Stimulated activated naive CD8-positive, alpha-beta T cell treated with anti-CD3 and anti-CD28 coated beads, Interleukin-15, amount 100 ng/mL, for 72 hours (primary cell): ENCODE results near the gene MAMDC4.
A peak's percentile ranks its signal among the peaks of the same experiment; 100 is the strongest.

Source experiments
- ATAC-seq: fragments of 150-1000 bp; cut with Tn5 transposase; 2 replicates; pipeline ENCODE4 v1.10.0; 2021; ENCODE audit warnings: mild to moderate bottlenecking, moderate library complexity
- DNase-seq, 2 donors: peaks; one replicate each; pipeline ENCODE4 v3.0.0; 2021 to 2022
- H3K27ac Mint-ChIP-seq, 2 donors: one replicate each; pipeline ENCODE4 v1.8.0; 2022; ENCODE audit warnings: mild to moderate bottlenecking in 2 of 2, mixed read lengths in 2 of 2, moderate library complexity in 2 of 2
- H3K27me3 Mint-ChIP-seq: one replicate; pipeline ENCODE4 v1.8.0; 2022; ENCODE audit warnings: mixed read lengths
- H3K4me1 Mint-ChIP-seq: one replicate; pipeline ENCODE4 v1.8.0; 2022; ENCODE audit warnings: mild to moderate bottlenecking, mixed read lengths
- H3K4me3 Mint-ChIP-seq, 2 donors: one replicate each; pipeline ENCODE4 v1.8.0; 2022; ENCODE audit warnings: mild to moderate bottlenecking in 2 of 2, mixed read lengths in 2 of 2, moderate library complexity in 1 of 2
- H3K9me3 Mint-ChIP-seq, 2 donors: one replicate each; pipeline ENCODE4 v1.8.0; 2022; ENCODE audit warnings: mixed read lengths in 2 of 2

MAMDC4 gene

GRCh38 chr9:136900556-136900955, 48.4 kb downstream of the MAMDC4 start:
- H3K27ac Mint-ChIP-seq, result peak overlapping the region; percentile 9 to 77

GRCh38 chr9:136900988-136901515, 48.9 kb downstream of the MAMDC4 start:
- Mint-ChIP-seq H3K4me1 (peaks cover 72% of the 10 kb centered on the region), H3K4me3 (peak overlapping the region; percentile 83 to 84)

More at GRCh38 chr9:136900556-136900955, 48.4 kb downstream of the MAMDC4 start:
- Mint-ChIP-seq H3K9me3 (no peaks in the 10 kb centered on the region), H3K4me3 (peak overlapping the region in 1 of 2 donors; percentile 16), H3K4me1 (peaks cover 76% of the 10 kb centered on the region), H3K27me3 (no peaks in the 10 kb centered on the region)
- ATAC-seq (no peak), DNase-seq (no peak)

GRCh38 chr9:136901516-136902258, 49.5 kb downstream of the MAMDC4 start:
- Mint-ChIP-seq H3K4me3 (peak overlapping the region; percentile 83 to 84), H3K4me1 (peaks cover 72% of the 10 kb centered on the region), H3K27ac (peak overlapping the region; percentile 96), H3K27me3 (no peaks in the 10 kb centered on the region), H3K9me3 (no peaks in the 10 kb centered on the region)
- ATAC-seq (peak; percentile 83), DNase-seq (peak; percentile 68 to 76)

More at GRCh38 chr9:136900988-136901515, 48.9 kb downstream of the MAMDC4 start:
- Mint-ChIP-seq H3K27ac (peak overlapping the region; percentile 57 to 96), H3K27me3 (no peaks in the 10 kb centered on the region), H3K9me3 (no peaks in the 10 kb centered on the region)
- ATAC-seq, result no peak
- DNase-seq, result no peak

GRCh38 chr9:136902259-136902821, 50.2 kb downstream of the MAMDC4 start:
- peaks cover 72% of the 10 kb centered on the region for H3K4me1 Mint-ChIP-seq
- DNase-seq, result peak; percentile 78 to 88
- ATAC-seq, result peak; percentile 93
- H3K27me3 Mint-ChIP-seq, result no peaks in the 10 kb centered on the region
- no peaks in the 10 kb centered on the region for H3K9me3 Mint-ChIP-seq
- peak overlapping the region; percentile 96 for H3K27ac Mint-ChIP-seq
- peak overlapping the region; percentile 83 to 84 for H3K4me3 Mint-ChIP-seq

GRCh38 chr9:136903041-136903554, 51.0 kb downstream of the MAMDC4 start:
- Mint-ChIP-seq H3K4me3 (no peak overlapping the region), H3K9me3 (no peaks in the 10 kb centered on the region), H3K27me3 (no peaks in the 10 kb centered on the region), H3K4me1 (peaks cover 72% of the 10 kb centered on the region), H3K27ac (peak overlapping the region; percentile 87 to 96)
- no peak for ATAC-seq
- DNase-seq, result no peak

GRCh38 chr9:136906266-136906665, 54.1 kb downstream of the MAMDC4 start:
- Mint-ChIP-seq H3K27ac (peak overlapping the region in 1 of 2 donors; percentile 19), H3K27me3 (no peaks in the 10 kb centered on the region), H3K9me3 (no peaks in the 10 kb centered on the region), H3K4me1 (peaks cover 43% of the 10 kb centered on the region), H3K4me3 (no peak overlapping the region)
- DNase-seq (no peak), ATAC-seq (no peak)

GRCh38 chr9:136907011-136907914, 55.1 kb downstream of the MAMDC4 start:
- peak overlapping the region in 1 of 2 donors; percentile 5 for H3K27ac Mint-ChIP-seq
- no peak for DNase-seq
- no peaks in the 10 kb centered on the region for H3K27me3 Mint-ChIP-seq
- ATAC-seq, result no peak
- H3K4me3 Mint-ChIP-seq, result no peak overlapping the region
- H3K9me3 Mint-ChIP-seq, result no peaks in the 10 kb centered on the region
- H3K4me1 Mint-ChIP-seq, result peaks cover 33% of the 10 kb centered on the region
